NCI-H2107 treated with DMSO at 0.1 percent for 48 hours (cell line): Measurements from ENCODE around the gene ATRN.
A peak's percentile ranks its signal among the peaks of the same experiment; 100 is the strongest.
"Not testable (repeated sequence)": the region's sequence is repeated elsewhere in the genome, so short reads cannot be mapped to it uniquely, and the experiment has no call there.

ENCODE experiments used
- DNase-seq: peaks from one replicate; lab custom pipeline; 2025; ENCODE audit not compliant: unreplicated experiment; lab: John Stamatoyannopoulos, UW

The ATRN gene

DNA sequence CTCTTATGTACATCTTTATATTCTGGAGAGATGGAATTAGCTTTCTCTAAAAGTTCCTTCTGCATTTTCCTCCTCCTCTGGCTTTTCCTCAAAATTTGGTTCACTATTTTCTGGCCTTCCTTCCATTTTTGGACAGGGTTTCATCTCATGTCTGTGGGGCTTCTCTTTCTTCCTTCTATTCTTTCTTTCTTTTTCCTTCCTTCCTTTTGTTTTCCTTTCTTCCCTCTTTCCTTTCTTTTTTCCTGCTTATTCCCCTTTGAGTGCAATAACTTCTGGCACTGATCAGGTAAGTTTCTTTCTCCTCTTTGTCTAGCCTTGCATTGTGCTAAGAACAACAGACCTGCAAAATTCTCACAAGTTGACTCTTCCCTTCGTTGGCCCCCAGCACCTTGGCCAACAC is 5.5 kb upstream of the ATRN start:
- DNase-seq = no peak

DNA sequence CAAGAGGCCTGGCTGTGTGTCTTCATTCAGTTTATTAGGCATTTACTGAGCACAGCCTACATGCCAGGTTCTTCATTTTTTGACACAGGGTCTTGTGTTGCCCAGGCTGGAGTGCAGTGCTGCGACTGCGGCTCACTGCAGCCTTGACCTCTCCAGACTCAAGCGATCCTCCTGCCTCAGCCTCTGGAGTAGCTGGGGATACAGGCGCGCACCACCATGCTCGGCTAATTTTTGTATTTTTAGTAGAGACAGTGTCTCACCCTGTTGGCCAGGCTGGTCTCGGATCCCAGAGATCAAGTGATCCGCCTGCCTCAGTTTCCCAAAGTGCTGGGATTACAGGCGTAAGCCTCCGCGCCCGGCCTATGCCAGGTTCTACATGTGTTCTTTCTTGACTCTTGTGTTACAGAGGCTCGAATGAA is 601 bp upstream of the ATRN start:
- no peak for DNase-seq

DNA sequence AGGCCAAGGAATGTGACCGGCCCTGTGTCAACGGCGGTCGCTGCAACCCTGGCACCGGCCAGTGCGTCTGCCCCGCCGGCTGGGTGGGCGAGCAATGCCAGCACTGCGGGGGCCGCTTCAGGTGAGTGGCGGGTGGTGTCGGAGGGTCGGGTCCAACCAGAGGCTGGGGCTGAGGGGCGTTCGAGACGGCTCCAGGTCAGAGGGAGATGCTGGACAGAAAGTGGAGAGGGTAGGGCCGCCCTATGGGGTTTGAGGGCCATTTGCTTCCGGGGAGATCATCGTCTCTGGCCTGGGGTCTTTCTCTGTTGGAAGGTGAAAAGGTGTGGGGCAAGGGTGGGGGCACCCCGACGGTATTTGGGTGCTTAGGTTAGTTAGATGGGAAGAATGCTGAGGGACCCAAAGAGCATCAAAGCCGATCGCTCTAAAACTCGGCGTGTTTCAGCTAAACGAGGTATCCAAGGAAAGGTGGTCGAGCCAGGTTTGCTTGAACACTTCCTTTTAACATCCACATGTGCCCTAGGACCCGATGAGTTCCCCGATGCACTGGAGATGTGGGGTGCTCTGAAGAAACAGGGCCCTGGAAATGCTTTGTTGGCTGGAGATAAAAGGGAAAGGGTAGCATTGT is 691 bp downstream of the ATRN start:
- DNase-seq = no peak

DNA sequence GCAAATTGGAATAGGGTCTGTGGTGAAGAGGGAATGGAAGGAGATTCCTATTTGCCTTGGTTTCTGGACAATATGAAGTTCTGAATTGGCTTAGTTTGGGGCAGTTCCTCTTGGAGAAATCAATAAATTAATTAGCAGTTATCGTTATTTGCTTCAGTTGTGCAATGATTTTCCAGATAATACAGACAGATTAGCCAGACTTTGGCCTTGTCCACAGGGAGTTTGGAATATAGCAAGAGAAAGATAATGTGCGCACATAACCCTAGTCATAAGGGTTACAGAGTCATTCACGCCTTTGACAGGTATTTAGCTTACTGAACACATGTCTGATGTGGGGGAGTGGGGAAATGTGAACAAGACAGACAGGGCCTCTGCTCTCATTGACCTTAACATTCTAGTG is 1.3 kb downstream of the ATRN start:
- no peak for DNase-seq

DNA sequence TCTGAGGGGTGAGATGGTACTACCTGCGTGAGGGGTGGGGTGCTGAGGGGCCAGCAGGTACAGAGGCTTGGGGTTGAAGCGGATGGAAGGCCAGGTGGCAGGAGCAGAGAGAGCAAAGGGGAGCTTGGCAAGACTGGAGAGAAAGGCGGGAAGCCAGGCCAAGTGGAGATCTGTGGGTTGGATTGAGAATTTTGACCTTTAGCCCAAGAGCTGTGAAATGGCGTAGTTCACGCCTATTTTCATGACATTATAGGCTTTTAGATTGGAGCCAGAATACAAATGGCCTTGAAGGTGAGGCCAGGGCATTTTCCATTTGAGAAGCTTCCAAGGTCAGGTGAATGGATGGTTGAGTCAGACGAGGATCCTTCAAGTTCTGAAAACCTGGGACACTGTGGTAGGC is 2.5 kb downstream of the ATRN start:
- no peak for DNase-seq

DNA sequence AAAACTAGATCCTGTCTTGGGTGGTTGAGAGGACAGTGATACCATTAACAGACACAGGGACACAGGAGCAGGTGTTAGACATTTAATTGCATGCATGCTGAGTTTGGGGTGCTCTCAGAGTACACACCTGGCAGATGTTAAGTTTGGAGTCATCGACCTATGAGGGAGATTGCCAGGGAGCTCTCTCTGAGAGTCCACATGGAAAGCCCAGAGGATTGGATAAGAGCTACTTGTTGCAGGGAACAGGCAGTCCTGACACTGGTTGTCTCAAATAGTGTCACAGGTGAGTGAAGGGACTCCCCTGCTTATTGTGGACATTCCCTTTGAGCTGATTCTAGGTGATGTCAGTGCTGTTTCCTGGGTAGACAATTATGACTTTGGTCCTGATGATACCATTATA is 3.1 kb downstream of the ATRN start:
- peak; percentile 34 for DNase-seq

DNA sequence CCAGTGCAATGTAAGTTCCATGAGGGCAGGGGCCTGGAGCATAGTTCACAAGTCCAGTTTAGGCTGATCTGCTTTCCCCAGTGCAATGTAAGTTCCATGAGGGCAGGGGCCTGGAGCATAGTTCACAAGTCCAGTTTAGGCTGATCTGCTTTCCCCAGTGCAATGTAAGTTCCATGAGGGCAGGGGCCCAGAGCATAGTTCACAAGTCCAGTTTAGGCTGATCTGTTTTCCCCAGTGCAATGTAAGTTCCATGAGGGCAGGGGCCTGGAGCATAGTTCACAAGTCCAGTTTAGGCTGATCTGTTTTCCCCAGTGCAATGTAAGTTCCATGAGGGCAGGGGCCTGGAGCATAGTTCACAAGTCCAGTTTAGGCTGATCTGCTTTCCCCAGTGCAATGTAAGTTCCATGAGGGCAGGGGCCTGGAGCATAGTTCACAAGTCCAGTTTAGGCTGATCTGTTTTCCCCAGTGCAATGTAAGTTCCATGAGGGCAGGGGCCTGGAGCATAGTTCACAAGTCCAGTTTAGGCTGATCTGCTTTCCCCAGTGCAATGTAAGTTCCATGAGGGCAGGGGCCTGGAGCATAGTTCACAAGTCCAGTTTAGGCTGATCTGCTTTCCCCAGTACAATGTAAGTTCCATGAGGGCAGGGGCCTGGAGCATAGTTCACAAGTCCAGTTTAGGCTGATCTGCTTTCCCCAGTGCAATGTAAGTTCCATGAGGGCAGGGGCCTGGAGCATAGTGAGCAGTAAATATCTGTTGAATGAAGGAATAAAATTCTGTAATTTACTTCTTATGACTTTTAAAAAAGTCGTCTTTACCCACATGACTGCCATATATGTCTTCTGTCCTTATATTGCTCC is 6.4 kb downstream of the ATRN start:
- DNase-seq = not testable (repeated sequence)

DNA sequence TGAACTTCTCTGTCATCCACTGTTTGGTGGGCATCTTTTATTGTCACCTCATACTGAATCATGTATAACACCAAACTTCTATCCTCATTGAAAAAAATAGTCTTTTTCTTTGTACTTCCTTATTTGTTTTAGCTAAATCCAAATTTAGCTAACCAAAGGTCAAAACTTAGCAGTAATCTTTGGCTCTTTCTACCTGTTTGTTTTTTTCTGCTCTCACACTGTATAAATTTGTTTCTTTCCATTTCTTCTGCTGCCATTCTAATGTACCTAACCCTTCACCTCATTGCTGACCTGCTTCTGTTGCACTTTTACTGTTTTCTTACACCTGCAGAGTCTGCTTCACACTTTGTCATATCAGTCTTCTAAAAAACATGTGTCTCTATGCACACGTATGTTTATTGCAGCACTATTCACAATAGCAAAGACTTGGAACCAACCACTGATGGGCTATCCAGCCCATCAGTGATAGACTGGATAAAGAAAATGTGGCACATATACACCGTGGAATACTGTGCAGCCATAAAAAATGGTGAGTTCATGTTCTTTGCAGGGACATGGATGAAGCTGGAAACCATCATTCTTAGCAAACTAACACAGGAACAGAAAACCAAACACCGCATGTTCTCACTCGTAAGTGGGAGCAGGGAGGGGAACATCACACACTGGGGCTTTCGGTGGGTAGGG is 7.2 kb downstream of the ATRN start:
- no peak for DNase-seq

DNA sequence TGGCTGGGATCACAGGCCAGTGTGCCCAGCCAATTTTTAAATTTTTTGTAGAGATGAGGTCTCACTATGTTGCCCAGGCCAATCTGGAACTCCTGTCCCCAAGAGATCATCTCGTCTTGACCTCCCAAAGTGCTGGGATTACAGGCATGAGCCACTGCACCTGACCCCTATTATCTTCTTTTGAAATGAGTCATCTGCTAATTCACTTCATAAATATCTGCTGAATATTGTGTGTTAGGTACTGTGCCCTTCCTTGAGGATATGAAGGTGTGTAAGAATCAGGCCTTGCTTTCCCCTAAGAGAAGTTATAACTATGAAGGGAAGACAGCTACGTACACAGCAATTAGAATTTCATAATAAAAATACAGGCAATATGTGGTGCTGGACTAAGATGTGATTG is 8.2 kb downstream of the ATRN start:
- no peak for DNase-seq

DNA sequence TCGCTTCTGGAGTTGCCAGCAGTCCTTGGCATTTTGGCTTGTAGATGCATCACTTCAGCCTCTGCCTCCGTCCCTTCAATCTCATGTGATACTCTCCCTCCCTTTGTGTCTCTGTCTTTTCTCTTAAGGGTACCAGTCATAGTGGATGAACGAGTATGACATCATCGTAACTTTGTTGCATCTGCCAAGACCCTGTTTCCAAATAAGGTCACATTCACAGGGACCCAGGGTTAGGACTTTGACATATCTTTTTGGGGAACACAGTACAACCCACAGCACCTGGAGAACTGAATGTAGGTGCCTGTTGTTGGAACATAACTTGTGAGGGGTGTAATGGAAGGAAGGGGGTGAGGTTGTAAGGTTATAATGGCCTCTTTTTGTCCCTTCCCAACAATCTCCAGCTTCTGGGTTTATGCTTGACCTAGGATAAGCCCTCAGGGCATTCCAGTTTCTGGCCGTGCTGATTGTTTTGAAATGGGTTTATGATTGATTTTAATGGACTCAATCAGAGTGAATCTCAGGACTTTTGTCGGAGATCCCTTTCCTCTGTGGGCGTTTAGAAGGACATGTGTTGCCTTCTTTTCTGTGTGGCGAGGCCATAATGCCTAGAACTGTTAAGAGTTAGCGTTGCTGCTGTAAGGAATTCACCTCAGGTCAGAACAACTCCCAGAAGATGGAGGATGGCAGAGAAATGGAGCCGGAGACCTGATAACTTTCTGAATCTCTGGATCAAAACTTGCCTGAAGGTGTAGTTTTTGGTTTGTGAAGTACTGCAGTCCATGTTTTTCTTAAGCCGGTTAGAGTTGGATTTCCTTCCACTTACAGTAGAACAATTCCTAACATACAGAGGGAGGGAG is 9.2 kb downstream of the ATRN start:
- DNase-seq = no peak

DNA sequence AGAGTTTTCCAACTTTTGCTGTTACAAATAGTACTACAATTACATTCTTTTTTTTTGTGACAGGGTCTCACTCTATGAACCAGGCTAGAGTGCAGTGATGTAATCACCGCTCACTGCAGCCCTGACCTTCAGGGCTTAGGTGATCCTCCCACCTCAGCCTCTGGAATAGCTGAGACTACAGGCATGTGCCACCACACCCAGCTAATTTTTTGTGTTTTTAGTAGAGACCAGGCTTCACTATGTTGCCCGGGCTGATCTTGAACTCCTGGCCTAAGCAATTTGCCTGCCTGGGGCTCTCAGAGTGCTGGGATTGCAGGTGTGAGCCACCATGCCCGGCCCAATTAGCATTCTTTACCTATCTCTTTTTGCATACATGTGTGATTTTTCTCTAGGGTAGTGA is 12.5 kb downstream of the ATRN start:
- no peak for DNase-seq

DNA sequence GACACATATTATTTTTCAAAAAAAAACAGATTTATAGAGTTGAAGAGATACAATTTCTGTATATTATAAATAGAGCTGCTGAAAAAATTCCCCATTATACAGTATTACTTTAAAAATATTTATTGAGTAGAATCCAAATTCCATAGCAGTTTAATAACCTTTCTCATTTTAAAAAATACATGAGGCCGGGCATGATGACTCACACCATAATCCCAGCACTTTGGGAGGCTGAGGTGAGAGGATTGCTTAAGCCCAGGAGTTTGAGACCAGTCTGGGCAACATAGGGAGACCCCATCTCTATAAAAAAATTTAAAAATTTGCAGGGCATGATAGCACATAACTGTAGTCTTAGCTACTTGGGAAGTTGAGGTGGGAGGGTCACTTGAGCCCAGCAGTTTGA is 13.0 kb downstream of the ATRN start:
- no peak for DNase-seq

DNA sequence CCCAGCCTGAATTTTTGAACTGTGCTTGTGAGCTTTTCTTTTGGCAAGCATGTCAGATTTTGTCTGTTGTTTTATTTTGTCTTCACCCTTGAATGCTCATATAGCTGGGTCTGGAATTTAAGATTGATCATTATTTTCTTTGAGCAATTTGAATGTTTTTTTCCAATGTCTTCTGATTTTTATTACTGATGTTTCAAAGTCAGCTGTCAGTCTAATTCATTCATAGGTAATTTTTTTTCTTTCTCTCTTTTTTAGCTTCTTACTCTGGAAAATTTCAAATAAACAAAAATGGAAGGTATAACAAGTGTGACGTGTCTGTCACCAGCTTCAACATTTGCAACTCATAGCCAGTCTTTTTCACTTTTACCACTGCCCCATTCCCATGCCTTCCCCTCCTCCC is 15.1 kb downstream of the ATRN start:
- no peak for DNase-seq

DNA sequence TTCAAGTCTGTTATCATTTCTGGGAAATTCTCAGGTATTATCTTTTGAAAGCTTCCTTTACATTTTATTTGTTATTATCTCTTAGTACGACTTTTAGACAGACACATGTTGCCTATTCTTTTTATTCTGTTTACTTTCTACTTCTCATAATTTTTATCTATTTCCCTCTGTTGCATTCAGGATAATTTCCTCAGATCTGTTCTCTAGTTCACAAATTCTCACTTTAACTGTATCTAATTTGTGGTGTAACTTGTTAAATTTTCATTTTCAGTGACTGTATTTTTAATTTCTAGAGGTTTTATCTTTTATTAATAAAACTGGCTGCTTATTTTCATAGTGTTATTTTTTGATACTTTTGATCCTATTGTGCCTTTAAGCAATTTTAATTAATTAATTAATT is 16.0 kb downstream of the ATRN start:
- DNase-seq = no peak

DNA sequence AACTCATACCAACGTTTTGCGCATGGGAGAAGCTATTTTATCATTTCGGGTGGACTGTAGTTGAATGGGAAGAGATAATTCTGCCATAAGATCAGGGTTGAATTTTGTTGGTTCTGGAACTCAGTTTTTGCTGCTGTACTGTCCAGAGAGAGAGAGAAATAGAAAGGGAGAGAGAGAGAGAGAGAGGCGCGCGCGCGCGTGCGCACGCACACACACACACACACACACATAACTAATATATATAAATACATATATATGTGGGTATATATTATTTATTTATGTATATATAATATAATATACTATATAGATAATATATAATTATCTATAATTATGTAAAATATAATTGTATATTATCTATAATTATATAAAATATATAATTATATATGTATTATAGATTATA is 21.9 kb downstream of the ATRN start:
- DNase-seq = no peak

DNA sequence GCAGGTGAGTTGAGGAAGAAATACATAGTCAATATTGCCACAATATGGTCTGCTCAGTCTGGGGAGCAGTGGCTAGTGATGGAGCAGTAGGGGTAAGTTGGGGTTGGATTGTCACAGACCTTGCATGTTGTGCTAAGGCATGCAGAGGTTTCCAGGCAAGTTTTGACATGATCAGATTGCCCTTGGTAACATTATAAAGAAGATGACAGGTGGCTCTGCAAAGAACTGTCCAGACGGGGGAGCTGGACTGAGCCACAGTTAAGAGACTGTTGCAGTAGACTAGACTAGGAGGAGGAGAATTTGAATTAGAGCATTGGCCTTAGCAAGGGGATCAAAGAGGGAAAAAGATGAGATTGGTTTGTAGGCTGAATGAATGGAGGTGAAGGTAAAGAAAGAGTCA is 23.4 kb downstream of the ATRN start:
- no peak for DNase-seq

DNA sequence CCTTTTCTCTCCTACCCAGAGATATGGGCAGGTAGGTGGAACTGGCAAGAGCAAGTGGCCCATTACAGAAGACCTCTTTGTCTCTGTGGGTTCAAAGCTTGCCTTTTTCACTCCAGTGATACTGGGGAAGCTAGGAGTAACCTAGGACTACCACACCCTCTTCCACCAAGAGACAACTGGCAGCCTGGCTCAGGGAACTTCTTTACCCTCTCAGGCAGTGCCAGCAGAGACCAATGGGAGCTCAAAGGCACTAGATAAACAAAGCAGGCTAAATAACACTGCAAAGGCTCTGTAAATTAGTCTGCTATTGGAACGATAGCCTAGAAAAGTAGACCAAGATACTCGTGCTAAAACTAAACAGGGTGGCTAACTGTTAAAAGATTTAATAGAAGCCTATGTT is 32.1 kb downstream of the ATRN start:
- no peak for DNase-seq

DNA sequence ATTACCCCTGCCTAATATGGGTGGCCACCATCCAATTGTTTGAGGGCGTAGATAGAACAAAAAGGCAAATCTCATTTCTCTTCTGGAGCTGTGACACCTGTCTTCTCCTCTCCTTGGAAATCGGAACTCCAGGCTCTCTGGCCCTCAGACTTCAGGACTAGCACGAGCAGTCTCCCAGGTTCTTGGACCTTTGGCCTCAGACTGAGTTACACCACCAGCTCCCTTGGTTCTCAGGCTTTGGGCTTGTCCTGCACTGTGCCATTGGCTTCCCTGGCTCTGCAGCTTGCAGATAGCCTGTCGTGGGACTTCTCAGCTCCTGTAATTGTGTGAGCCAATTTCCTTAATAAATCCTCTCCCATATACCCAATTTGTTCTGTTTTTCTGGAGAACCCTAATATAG is 34.3 kb downstream of the ATRN start:
- no peak for DNase-seq

DNA sequence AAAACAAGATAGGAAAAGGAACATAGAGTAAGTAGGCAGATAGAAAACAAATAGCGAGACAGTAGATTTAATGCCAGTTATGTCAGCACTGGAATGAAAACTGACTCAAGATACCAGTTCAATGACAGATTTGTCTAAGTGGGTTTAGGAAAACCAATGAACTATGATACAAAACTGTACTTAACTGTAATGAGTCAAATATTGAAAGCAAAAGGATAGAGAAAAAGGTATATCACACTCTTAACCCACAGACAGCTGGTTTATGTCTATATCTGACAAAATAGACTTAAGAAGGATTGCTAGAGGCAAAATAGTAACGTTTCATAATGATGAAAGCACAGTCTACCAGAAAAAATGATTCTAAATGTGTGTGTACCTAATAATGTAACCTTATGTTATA is 38.2 kb downstream of the ATRN start:
- DNase-seq = no peak

DNA sequence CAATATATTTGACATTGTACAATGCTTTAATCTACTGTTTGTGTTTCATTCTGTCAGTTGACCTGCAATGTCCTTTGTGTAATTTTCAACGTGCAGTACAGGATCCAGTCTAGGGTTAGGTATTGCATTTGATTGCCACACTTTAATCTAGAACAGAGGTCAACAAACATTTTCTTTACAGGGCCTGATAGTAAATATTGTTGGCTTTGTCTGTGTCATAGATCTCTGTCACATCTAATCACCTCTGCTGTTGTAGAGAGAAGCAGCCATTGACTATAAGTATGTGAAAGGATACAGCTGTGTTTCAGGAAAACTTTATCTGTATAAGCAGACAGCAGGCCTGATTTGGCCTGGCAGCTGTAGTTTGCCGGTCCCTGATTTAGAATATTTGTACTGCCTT is 39.3 kb downstream of the ATRN start:
- DNase-seq = no peak

DNA sequence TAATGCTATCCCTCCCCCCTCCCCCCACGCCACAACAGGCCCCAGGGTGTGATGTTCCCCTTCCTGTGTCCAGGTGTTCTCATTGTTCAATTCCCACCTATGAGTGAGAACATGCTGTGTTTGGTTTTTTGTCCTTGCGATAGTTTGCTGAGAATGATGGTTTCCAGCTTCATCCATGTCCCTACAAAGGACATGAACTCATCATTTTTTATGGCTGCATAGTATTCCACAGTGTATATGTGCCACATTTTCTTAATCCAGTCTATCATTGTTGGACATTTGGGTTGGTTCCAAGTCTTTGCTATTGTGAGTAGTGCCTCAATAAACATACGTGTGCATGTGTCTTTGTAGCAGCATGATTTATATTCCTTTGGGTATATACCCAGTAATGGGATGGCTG is 41.4 kb downstream of the ATRN start:
- DNase-seq = not testable (repeated sequence)
